B cell (primary cell): ENCODE results near the gene ABCB1. TPM values are rescaled to one million over a fixed set of nuclear protein-coding genes. Genes with fewer than 3 reads are reported as not detected.

Experiments used
- ATAC-seq: fragments of 200-7000 bp; cut with Tn5 transposase; one replicate; pipeline ENCODE4 v1.10.0; 2021; ENCODE audit warnings: low read depth, mild to moderate bottlenecking, moderate number of reproducible peaks, moderate library complexity
- CTCF ChIA-PET: fragments of 350-600 bp; sonication (Branson Sonifier 250); formaldehyde crosslinking; loops from one replicate; lab custom pipeline; 2021; ENCODE audit warnings: antibody characterized with exemption, inconsistent platforms; lab: Charles Lee
- POLR2A ChIA-PET: fragments of 350-600 bp; sonication (Branson Sonifier 250); formaldehyde crosslinking; loops from one replicate; lab custom pipeline; 2021; ENCODE audit warnings: antibody characterized with exemption; lab: Charles Lee
- DNase-seq: peaks from one replicate; pipeline ENCODE4 v3.0.0; 2013
- H2AFZ ChIP-seq: 2 replicates; pipeline ENCODE4 v1.6.1; 2012; ENCODE audit warnings: mild to moderate bottlenecking, low read depth, low read length; ENCODE audit not compliant: insufficient read depth, poor library complexity, severe bottlenecking
- H3K27ac ChIP-seq, 2 donors: 1 replicate in 1 of 2; 2 replicates in 1 of 2; pipeline ENCODE4 v1.5.1; 2012 to 2013; ENCODE audit warnings: low read length in 2 of 2, mild to moderate bottlenecking in 2 of 2, moderate library complexity in 1 of 2
- H3K27me3 ChIP-seq, 4 experiments: fragments of 200-600 bp in 1 of 4; sonication (generic) in 1 of 4; replicated peaks in 1 of 4; 1 replicate in 2 of 4; 2 replicates in 2 of 4; pipeline versions ENCODE4 v1.6.1 to v1.7.0; 2013 to 2016; ENCODE audit warnings: low read length in 3 of 4, mild to moderate bottlenecking in 2 of 4, mixed read lengths in 1 of 4, moderate library complexity in 1 of 4; ENCODE audit not compliant: insufficient read depth in 4 of 4, control insufficient read depth in 3 of 4; ENCODE audit errors: control extremely low read depth in 1 of 4
- H3K36me3 ChIP-seq, 2 experiments: replicated peaks in 1 of 2; 1 replicate in 1 of 2; 2 replicates in 1 of 2; pipeline versions ENCODE4 v1.6.1 to v1.7.1; 2013; ENCODE audit warnings: low read length in 1 of 2; ENCODE audit not compliant: insufficient read depth in 2 of 2, control insufficient read depth in 1 of 2; ENCODE audit errors: control extremely low read depth in 1 of 2, extremely low read depth in 1 of 2
- H3K4me1 ChIP-seq, 2 donors: fragments of 200-600 bp in 1 of 2; sonication (generic) in 1 of 2; 1 replicate in 1 of 2; 2 replicates in 1 of 2; pipeline versions ENCODE4 v1.5.1 to v1.6.1; 2013 to 2017; ENCODE audit warnings: low read length in 2 of 2; ENCODE audit not compliant: control insufficient read depth in 2 of 2, insufficient read depth in 2 of 2
- H3K4me2 ChIP-seq: replicated peaks from 2 replicates; pipeline ENCODE3; 2012; ENCODE audit warnings: mild to moderate bottlenecking, low read depth, low read length; ENCODE audit not compliant: poor library complexity, severe bottlenecking
- H3K4me3 ChIP-seq, 5 experiments: fragments of 200-600 bp in 1 of 5; sonication (generic) in 1 of 5; 1 replicate in 3 of 5; 2 replicates in 2 of 5; pipeline versions ENCODE4 v1.5.1 to v1.7.0; 2011 to 2016; ENCODE audit warnings: low read length in 4 of 5, mild to moderate bottlenecking in 4 of 5, low read depth in 2 of 5, control low read depth in 1 of 5, moderate library complexity in 1 of 5; ENCODE audit not compliant: insufficient read depth in 1 of 5; ENCODE audit errors: control extremely low read depth in 1 of 5, extremely low read depth in 1 of 5
- H3K79me2 ChIP-seq: fragments of 200-600 bp; sonication (generic); one replicate; pipeline ENCODE4 v1.6.0; 2016; ENCODE audit warnings: low read length; ENCODE audit not compliant: control insufficient read depth, insufficient read depth
- H3K9ac ChIP-seq: fragments of 200-600 bp; sonication (generic); 2 replicates; pipeline ENCODE4 v1.6.1; 2017; ENCODE audit warnings: mild to moderate bottlenecking, low read length, moderate library complexity
- H3K9me3 ChIP-seq, 3 donors: one replicate each; pipeline versions ENCODE4 v1.6.1 to v1.7.1; 2013; ENCODE audit warnings: low read length in 2 of 3; ENCODE audit not compliant: control insufficient read depth in 2 of 3, insufficient read depth in 1 of 3; ENCODE audit errors: control extremely low read depth in 1 of 3
- H4K20me1 ChIP-seq: 2 replicates; pipeline ENCODE4 v1.6.0; 2012; ENCODE audit warnings: mild to moderate bottlenecking, low read length; ENCODE audit not compliant: insufficient read depth, control insufficient read depth, poor library complexity, severe bottlenecking
- H3K27ac Mint-ChIP-seq: one replicate; pipeline ENCODE4 v1.8.0; 2021; ENCODE audit warnings: mixed read lengths
- H3K27me3 Mint-ChIP-seq: one replicate; pipeline ENCODE4 v1.8.0; 2021; ENCODE audit warnings: mixed read lengths
- H3K4me1 Mint-ChIP-seq: one replicate; pipeline ENCODE4 v1.8.0; 2021; ENCODE audit warnings: mixed read lengths
- H3K4me3 Mint-ChIP-seq: one replicate; pipeline ENCODE4 v1.8.0; 2021; ENCODE audit warnings: mixed read lengths
- H3K9me3 Mint-ChIP-seq: one replicate; pipeline ENCODE4 v1.8.0; 2022; ENCODE audit warnings: mixed read lengths; ENCODE audit not compliant: insufficient read depth
- EZH2 ChIP-seq: IDR thresholded peaks from 2 replicates; pipeline ENCODE4 v1.6.1; 2012; ENCODE audit warnings: borderline replicate concordance, low read depth, mild to moderate bottlenecking, moderate library complexity, low read length; ENCODE audit not compliant: insufficient read depth, poor library complexity, severe bottlenecking
- WGBS: methylation state at CpG from one replicate; pipeline ENCODE4 v1.1.5; 2013; ENCODE audit warnings: missing lambda C conversion rate; ENCODE audit not compliant: insufficient coverage; 5-methylcytosine and 5-hydroxymethylcytosine counted together
- intact Hi-C: fragments of 100-400 bp; cut with micrococcal nuclease; formaldehyde crosslinking; loops from one replicate; pipeline ENCODE4 v1.10.0; 2022
- polyA plus RNA-seq: library from polyadenylated mRNA; depleted of rRNA; stranded (reverse); fragments of >200 nt; gene quantifications from 2 replicates; pipeline ENCODE4 v1.2.3, GENCODE V29; 2012
- total RNA-seq, 2 donors: library from RNA; stranded (reverse); fragments of 120-200 nt in 1 of 2; gene quantifications; 1 replicate in 1 of 2; 2 replicates in 1 of 2; pipeline versions ENCODE4 v1.2.3 to v1.2.4, GENCODE V29; 2013 to 2022
- TF ChIP-seq, protein P1 (sequence below): fragments of 200-600 bp; IDR thresholded peaks from one replicate; pipeline ENCODE4 v1.8.0; 2022; ENCODE audit warnings: antibody characterized with exemption, mild to moderate bottlenecking

Gene ABCB1
- total and polyA plus RNA-seq, 2 donors (not counting 1 experiment from before 2014, with no cell fraction given), result 8.5 to 21.7 TPM

DNA sequence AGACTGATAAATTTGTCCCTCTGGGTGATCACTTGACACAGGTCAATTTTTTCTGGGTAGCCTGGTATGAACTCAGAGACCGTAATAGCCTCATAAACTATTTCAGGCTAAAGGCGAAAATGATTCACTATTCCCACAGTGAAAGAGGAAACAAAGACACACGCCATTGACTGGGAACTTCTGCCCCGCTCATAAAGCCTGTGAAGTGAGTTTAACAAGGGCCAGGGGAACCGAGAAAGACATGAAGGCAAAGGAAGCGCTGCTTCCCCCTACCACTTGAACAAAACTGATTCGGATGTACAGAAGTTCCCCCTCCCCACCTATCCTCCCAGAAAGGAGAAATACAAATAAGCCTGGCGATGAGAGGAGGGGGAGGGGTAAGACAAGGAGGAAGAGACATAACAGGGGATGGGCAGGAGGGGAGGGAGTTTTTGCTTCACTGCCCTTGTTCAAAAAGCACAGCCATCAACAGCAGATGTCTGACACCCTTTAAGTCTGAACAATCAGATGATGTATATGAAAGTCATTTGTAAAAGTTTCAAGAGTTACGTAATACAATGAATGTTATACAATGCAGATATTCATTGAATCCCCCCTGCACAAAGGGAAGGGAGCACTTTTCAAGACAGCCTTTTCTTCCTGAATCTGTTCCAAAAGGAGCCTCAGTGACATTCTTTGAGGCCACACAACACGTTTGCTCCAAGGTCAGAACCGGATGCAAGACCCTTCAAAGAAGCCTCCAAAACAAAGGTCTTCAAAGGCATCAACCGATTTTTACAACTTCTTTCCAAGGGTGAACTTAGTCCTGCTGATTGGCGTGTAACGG is 125.9 kb downstream of the ABCB1 start:
- ChIA-PET POLR2A (no interaction called here), CTCF (interaction anchor here (1.3 kb wide), 1 partner anchor 125 kb away, joined by 6 read pairs; the partner anchor contains the start of gene ABCB1)
- H3K27ac Mint-ChIP-seq, result peak overlapping the region; percentile 97
- Histone ChIP-seq H3K4me2 (peak overlapping the region; percentile 87), H3K79me2 (peaks cover 16% of the 10 kb centered on the region), H3K27me3 (no peaks in the 10 kb centered on the region), H4K20me1 (no peaks in the 10 kb centered on the region), H3K36me3 (peaks cover 1 to 6% of the 10 kb centered on the region in 2 experiments), H2AFZ (peak overlapping the region; percentile 81), H3K4me1 (peaks cover 29 to 42% of the 10 kb centered on the region in 2 donors), H3K27ac (peak overlapping the region; percentile 87 to 92), H3K9ac (peak overlapping the region; percentile 86), H3K9me3 (no peaks in the 10 kb centered on the region), H3K4me3 (peak overlapping the region; percentile 54 to 87 (median 73))
- 5% methylated on average over 9 of the region's 14 CpGs for WGBS
- intact Hi-C loops, result loop anchor here (1.0 to 10.0 kb wide), 9 partner anchors 24 to 402 kb away; partner anchors contain the start of genes CROT, DBF4, DMTF1 and RUNDC3B
- no peaks in the 10 kb centered on the region for H3K27me3 Mint-ChIP-seq
- H3K9me3 Mint-ChIP-seq, result no peaks in the 10 kb centered on the region
- H3K4me3 Mint-ChIP-seq, result peak overlapping the region; percentile 93
- ATAC-seq (peak; percentile 68), DNase-seq (peak; percentile 89)
- peaks cover 46% of the 10 kb centered on the region for H3K4me1 Mint-ChIP-seq
- TF ChIP-seq, protein P1, sequence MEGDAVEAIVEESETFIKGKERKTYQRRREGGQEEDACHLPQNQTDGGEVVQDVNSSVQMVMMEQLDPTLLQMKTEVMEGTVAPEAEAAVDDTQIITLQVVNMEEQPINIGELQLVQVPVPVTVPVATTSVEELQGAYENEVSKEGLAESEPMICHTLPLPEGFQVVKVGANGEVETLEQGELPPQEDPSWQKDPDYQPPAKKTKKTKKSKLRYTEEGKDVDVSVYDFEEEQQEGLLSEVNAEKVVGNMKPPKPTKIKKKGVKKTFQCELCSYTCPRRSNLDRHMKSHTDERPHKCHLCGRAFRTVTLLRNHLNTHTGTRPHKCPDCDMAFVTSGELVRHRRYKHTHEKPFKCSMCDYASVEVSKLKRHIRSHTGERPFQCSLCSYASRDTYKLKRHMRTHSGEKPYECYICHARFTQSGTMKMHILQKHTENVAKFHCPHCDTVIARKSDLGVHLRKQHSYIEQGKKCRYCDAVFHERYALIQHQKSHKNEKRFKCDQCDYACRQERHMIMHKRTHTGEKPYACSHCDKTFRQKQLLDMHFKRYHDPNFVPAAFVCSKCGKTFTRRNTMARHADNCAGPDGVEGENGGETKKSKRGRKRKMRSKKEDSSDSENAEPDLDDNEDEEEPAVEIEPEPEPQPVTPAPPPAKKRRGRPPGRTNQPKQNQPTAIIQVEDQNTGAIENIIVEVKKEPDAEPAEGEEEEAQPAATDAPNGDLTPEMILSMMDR, result no peak
- TF ChIP-seq EZH2, result no peak

GRCh38 chr7:87473986-87474385 is 126.7 kb downstream of the ABCB1 start:
- POLR2A ChIA-PET, result no interaction called here
- no peaks in the 10 kb centered on the region for H3K9me3 ChIP-seq

More at GRCh38 chr7:87473986-87474385, 126.7 kb downstream of the ABCB1 start:
- peak overlapping the region; percentile 87 to 92 for H3K27ac ChIP-seq
- TF ChIP-seq, protein P1, result no peak
- TF ChIP-seq EZH2, result no peak
- peak overlapping the region; percentile 87 for H3K4me2 ChIP-seq
- no peaks in the 10 kb centered on the region for H3K27me3 Mint-ChIP-seq
- WGBS, result 0% methylated on average over 1 of the region's 2 CpGs
- no peak overlapping the region for H2AFZ ChIP-seq
- peak overlapping the region in 2 of 5 experiments; percentile 73 to 87 for H3K4me3 ChIP-seq
- intact Hi-C loops, result loop anchor here (1.0 to 10.0 kb wide), 8 partner anchors 25 to 319 kb away; partner anchors contain the start of genes CROT, DMTF1, RUNDC3B and TMEM243
- no peak overlapping the region for H3K9ac ChIP-seq
- H3K4me1 ChIP-seq, result peaks cover 25 to 41% of the 10 kb centered on the region in 2 donors
- CTCF ChIA-PET, result interaction anchor here (1.3 kb wide), 1 partner anchor 126 kb away, joined by 6 read pairs; the partner anchor contains the start of gene ABCB1
- H3K4me1 Mint-ChIP-seq, result peaks cover 51% of the 10 kb centered on the region
- no peaks in the 10 kb centered on the region for H3K9me3 Mint-ChIP-seq
- no peaks in the 10 kb centered on the region for H3K27me3 ChIP-seq
- H3K27ac Mint-ChIP-seq, result peak overlapping the region; percentile 97
- DNase-seq, result no peak
- H3K36me3 ChIP-seq, result peaks cover 1 to 6% of the 10 kb centered on the region in 2 experiments
- H3K4me3 Mint-ChIP-seq, result peak overlapping the region; percentile 93
- H4K20me1 ChIP-seq, result no peaks in the 10 kb centered on the region
- no peak for ATAC-seq
- peaks cover 16% of the 10 kb centered on the region for H3K79me2 ChIP-seq
